GM12878 (cell line): ENCODE measurements around the gene UBE2L6. TPM values are rescaled to one million over a fixed set of nuclear protein-coding genes. Genes with fewer than 3 reads are reported as not detected.

ENCODE experiments used
- ATAC-seq: fragments of 200-7000 bp; cut with Tn5 transposase; 3 replicates; pipeline ENCODE4 v1.9.1; 2020; ENCODE audit warnings: mild to moderate bottlenecking, moderate library complexity
- BruUV-seq: library from RNA; stranded (reverse); fragments of 400-500 nt; replicated peaks from 2 replicates; lab custom pipeline; 2021; lab: Mats Ljungman, UMichigan
- CTCF ChIA-PET: fragments of 300-600 bp; sonication (Branson Sonifier 250); formaldehyde crosslinking; extraction: SDS; loops from one replicate; lab custom pipeline; 2021; ENCODE audit warnings: inconsistent platforms; lab: Yijun Ruan, JAX
- POLR2A ChIA-PET: fragments of 350-600 bp; formaldehyde crosslinking; extraction: SDS; loops from one replicate; lab custom pipeline; 2021; ENCODE audit warnings: inconsistent platforms; lab: Charles Lee
- RAD21 ChIA-PET: fragments of 300-600 bp; sonication (Branson Sonifier 250); formaldehyde crosslinking; loops from one replicate; lab custom pipeline; 2023; ENCODE audit warnings: antibody characterized with exemption; ENCODE audit not compliant: unreplicated experiment; lab: Charles Lee
- SMC1A ChIA-PET: fragments of 300-600 bp; sonication (Branson Sonifier 250); formaldehyde crosslinking; loops from one replicate; lab custom pipeline; 2023; ENCODE audit not compliant: unreplicated experiment, uncharacterized antibody; lab: Charles Lee
- DNase-seq: peaks from one replicate; pipeline ENCODE4 v3.0.0-alpha.2; 2011; ENCODE audit warnings: low read depth, low spot score
- FAIRE-seq: peaks from 3 replicates; lab custom pipeline; 2011; peaks lifted over from hg19 to GRCh38; lab: Jason Lieb, UNC
- H2AFZ ChIP-seq: 2 replicates; pipeline ENCODE4 v1.6.0; 2011; ENCODE audit warnings: low read depth, low read length, control low read depth; ENCODE audit not compliant: control insufficient read depth
- H3K27ac ChIP-seq: 2 replicates; pipeline ENCODE4 v1.5.1; 2011; ENCODE audit warnings: control low read depth; ENCODE audit not compliant: control insufficient read depth, insufficient read depth
- H3K27me3 ChIP-seq, 2 experiments: replicated peaks in 1 of 2; 2 replicates each; pipeline versions ENCODE4 v1.6.0 to v1.6.1; 2011; ENCODE audit warnings: low read length in 1 of 2; ENCODE audit not compliant: control insufficient read depth in 2 of 2, insufficient read depth in 2 of 2
- H3K36me3 ChIP-seq, 2 experiments: 2 replicates each; pipeline ENCODE4 v1.5.1; 2011; ENCODE audit warnings: low read length in 1 of 2; ENCODE audit not compliant: control insufficient read depth in 2 of 2, insufficient read depth in 2 of 2
- H3K4me1 ChIP-seq: 2 replicates; pipeline ENCODE4 v1.6.1; 2011; ENCODE audit warnings: mild to moderate bottlenecking, low read length, moderate library complexity, mixed read lengths; ENCODE audit not compliant: control insufficient read depth, insufficient read depth
- H3K4me2 ChIP-seq: 2 replicates; pipeline ENCODE4 v1.6.0; 2011; ENCODE audit warnings: control low read depth; ENCODE audit not compliant: control insufficient read depth, insufficient read depth
- H3K4me3 ChIP-seq: fragments of 200-600 bp; sonication (generic); 2 replicates; pipeline ENCODE4 v1.5.1; 2016
- H3K79me2 ChIP-seq: 2 replicates; pipeline ENCODE4 v1.6.0; 2011; ENCODE audit warnings: low read length; ENCODE audit not compliant: control insufficient read depth, insufficient read depth
- H3K9ac ChIP-seq: 2 replicates; pipeline ENCODE4 v1.8.0; 2011; ENCODE audit warnings: low read length, control low read depth, mixed read lengths; ENCODE audit not compliant: control insufficient read depth, insufficient read depth
- H3K9me3 ChIP-seq: replicated peaks from 3 replicates; pipeline ENCODE4 v1.5.1; 2011; ENCODE audit warnings: mild to moderate bottlenecking, low read length; ENCODE audit not compliant: control insufficient read depth, insufficient read depth
- H4K20me1 ChIP-seq: 2 replicates; pipeline ENCODE4 v1.6.0; 2011; ENCODE audit not compliant: control insufficient read depth, insufficient read depth
- CHD2 ChIP-seq: IDR thresholded peaks from 2 replicates; pipeline ENCODE4 v1.6.1; 2011; ENCODE audit warnings: low read depth, low read length, improper control_type of control experiment, borderline replicate concordance
- DPF2 ChIP-seq: fragments of 450-650 bp; IDR thresholded peaks from 2 replicates; pipeline ENCODE4 v1.6.1; 2017; ENCODE audit warnings: mild to moderate bottlenecking
- EED ChIP-seq: sonication (generic); IDR thresholded peaks from 2 replicates; pipeline ENCODE4 v1.6.1; 2016; ENCODE audit warnings: antibody characterized with exemption, low read depth
- GABPA ChIP-seq: IDR thresholded peaks from 2 replicates; pipeline ENCODE4 v1.6.1; 2014; ENCODE audit warnings: antibody characterized with exemption, low read depth, mild to moderate bottlenecking, inconsistent platforms
- HDAC2 ChIP-seq: fragments of 200-600 bp; sonication (generic); IDR thresholded peaks from 2 replicates; pipeline ENCODE4 v1.6.1; 2017
- MYB ChIP-seq: fragments of 150-350 bp; IDR thresholded peaks from 2 replicates; pipeline ENCODE4 v1.6.1; 2014; ENCODE audit warnings: mild to moderate bottlenecking, low read depth, low read length, borderline replicate concordance
- NR2C2 ChIP-seq: IDR thresholded peaks from 2 replicates; pipeline ENCODE4 v1.6.1; 2011; ENCODE audit warnings: borderline replicate concordance, low read depth; ENCODE audit not compliant: control insufficient read depth, insufficient read length
- SRF ChIP-seq, 2 experiments: IDR thresholded peaks; 2 replicates each; pipeline ENCODE4 v1.6.1; 2011; ENCODE audit warnings: low read depth in 2 of 2, low read length in 2 of 2, mild to moderate bottlenecking in 1 of 2, moderate library complexity in 1 of 2
- TAF1 ChIP-seq: IDR thresholded peaks from 2 replicates; pipeline ENCODE4 v1.6.1; 2011; ENCODE audit warnings: mild to moderate bottlenecking, low read depth, low read length, borderline replicate concordance
- WGBS: methylation state at CpG from one replicate; pipeline ENCODE4 v1.1.6; 2016; ENCODE audit warnings: low lambda C conversion rate; ENCODE audit not compliant: insufficient replicate concordance, insufficient coverage; ENCODE audit errors: missing lambda C conversion rate; 5-methylcytosine and 5-hydroxymethylcytosine counted together
- in situ Hi-C: fragments of 300-500 bp; cut with MboI; formaldehyde crosslinking; loops from 9 replicates; pipeline ENCODE4 v1.14.3; 2018; ENCODE audit warnings: mixed read lengths
- intact Hi-C: fragments of 100-400 bp; cut with micrococcal nuclease; formaldehyde crosslinking; loops from one replicate; pipeline ENCODE4 v1.14.2; 2022; ENCODE audit not compliant: unreplicated experiment
- polyA plus RNA-seq, 11 experiments: library from polyadenylated mRNA; depleted of rRNA in 4 of 11; unstranded in 6 of 11; stranded (reverse) in 5 of 11; fragments of >200 nt; fragmentation: Nextera tagmentation in 4 of 11; fragmentation: Illumina TruSeq in 1 of 11; extraction: Ambion mirVana in 4 of 11; extraction: Trizol in 1 of 11; gene quantifications; 1 replicate in 1 of 11; 2 replicates in 10 of 11; pipeline versions ENCODE4 v1.2.1 to v1.2.3, GENCODE V29; 2011 to 2016; ENCODE audit warnings: inconsistent platforms in 2 of 11, missing spikeins in 2 of 11, low read depth in 1 of 11
- total RNA-seq, 4 experiments: library from RNA; depleted of rRNA in 3 of 4; stranded (reverse); fragments of >200 nt in 3 of 4; fragmentation: Illumina TruSeq in 1 of 4; extraction: Trizol in 1 of 4; gene quantifications; 2 replicates each; pipeline versions ENCODE4 v1.2.1 to v1.2.3, GENCODE V29; 2013 to 2021
- TF ChIP-seq, protein P1 (sequence below): fragments of 450-650 bp; IDR thresholded peaks from 2 replicates; pipeline ENCODE4 v1.6.1; 2017; ENCODE audit warnings: borderline replicate concordance
- TF ChIP-seq, protein P2 (sequence below): IDR thresholded peaks from 2 replicates; pipeline ENCODE4 v1.6.1; 2011; ENCODE audit warnings: low read depth, mild to moderate bottlenecking, low read length, moderate library complexity, borderline replicate concordance; ENCODE audit errors: extremely low read depth
- TF ChIP-seq, protein P3 (sequence below): IDR thresholded peaks from 2 replicates; pipeline ENCODE4 v1.6.1; 2011; ENCODE audit warnings: mild to moderate bottlenecking, low read depth, low read length, moderate library complexity; ENCODE audit not compliant: insufficient replicate concordance
- TF ChIP-seq, protein P4 (sequence below): fragments of 450-650 bp; conservative IDR thresholded peaks from 2 replicates; pipeline ENCODE4 v1.6.1; 2017; ENCODE audit warnings: mild to moderate bottlenecking, moderate library complexity

UBE2L6 gene
- total and polyA plus RNA-seq, 10 of the 15 experiments (the other 5 are each of a cell fraction or from before 2014, with no cell fraction given): 114 to 295 (median 173) TPM

DNA sequence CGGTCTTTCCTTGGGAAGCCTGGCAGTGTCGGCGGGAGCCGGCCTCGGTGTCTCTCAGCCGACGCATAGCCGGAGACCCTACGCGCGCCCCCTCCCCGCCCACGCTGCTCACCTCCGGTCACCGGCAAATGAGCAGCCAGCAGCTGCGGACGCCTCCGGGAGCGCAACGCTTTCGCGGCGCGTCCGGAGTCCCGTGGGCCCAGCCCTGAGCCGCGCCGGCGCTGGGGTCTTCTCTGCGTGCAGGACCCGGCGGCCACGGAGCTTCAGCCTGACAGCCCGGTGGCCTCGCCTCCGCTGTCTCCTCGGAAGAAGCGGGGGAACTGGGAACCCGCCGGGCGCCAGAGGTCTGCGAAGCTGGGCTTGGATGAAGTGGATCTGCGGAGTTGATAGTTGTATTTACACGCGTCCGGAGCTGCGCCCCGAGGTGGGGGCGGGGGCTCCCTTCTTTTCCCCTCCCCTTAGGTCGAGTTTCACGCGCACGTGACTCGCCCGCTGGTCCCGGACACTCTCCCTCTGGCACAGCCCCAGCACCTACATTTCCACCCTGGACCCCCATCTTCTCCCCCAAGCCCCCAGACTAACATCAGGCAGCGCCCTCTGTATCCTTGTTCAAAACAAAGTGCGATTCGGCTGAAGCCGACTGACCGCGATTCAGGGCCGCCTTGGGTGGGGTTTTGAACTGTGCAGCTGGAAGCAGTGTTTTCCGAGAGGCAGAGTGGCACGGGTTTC lies 52.0 kb downstream of the UBE2L6 start, which contains the start of gene SLC43A1 (continued):
- TF ChIP-seq NR2C2 (no peak), MYB (no peak)
- TF ChIP-seq, protein P1, sequence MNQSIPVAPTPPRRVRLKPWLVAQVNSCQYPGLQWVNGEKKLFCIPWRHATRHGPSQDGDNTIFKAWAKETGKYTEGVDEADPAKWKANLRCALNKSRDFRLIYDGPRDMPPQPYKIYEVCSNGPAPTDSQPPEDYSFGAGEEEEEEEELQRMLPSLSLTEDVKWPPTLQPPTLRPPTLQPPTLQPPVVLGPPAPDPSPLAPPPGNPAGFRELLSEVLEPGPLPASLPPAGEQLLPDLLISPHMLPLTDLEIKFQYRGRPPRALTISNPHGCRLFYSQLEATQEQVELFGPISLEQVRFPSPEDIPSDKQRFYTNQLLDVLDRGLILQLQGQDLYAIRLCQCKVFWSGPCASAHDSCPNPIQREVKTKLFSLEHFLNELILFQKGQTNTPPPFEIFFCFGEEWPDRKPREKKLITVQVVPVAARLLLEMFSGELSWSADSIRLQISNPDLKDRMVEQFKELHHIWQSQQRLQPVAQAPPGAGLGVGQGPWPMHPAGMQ: no peak
- TF ChIP-seq, all 136 proteins: peak for 18

DNA sequence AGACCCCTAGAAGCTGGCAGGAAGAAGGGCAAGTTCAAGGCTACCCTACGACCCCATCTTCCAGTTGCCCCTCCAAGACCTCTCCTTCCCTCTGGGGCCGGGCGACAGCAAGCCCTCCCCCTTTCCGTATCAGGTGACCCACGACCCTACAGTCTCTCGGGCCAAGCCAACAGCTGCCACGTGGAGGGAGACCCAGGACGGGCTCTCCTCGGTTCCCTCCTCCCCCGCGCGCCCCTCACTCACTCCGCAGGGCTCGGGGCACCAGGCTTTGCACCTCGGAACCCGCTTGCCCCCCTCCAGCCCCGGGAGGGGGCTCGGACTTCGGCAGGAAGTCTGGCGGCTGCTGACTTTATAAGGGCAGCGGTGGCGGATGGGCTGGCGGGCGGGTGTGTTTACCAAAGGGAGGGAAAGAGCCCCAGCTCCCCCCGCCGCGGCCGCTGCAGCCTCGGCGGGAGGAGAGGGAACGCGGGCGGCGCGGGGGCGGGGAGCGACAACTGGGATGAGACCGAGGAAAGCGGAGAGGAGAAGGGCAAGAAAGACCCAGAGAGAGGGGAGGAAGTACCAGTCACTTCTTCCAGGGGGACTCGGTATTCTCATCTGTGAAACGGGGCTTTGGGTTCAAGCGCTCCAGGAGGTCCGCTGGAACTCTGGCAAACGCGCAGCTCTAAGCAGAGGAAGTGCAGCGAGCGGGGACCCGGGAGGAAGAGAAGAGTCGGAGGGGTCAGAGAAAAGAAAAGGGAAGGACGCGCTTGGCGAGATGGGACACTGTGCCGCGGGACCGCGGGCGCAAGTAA lies 52.7 kb downstream of the UBE2L6 start:
- H3K9ac ChIP-seq: peak overlapping the region; percentile 81
- H3K36me3 ChIP-seq: no peaks in the 10 kb centered on the region
- peak overlapping the region; percentile 90 for H3K4me3 ChIP-seq
- no peak for DNase-seq
- BruUV-seq: no TSS peak
- intact Hi-C loops: no loop called here
- no peaks in the 10 kb centered on the region for H3K4me1 ChIP-seq
- POLR2A ChIA-PET: interaction anchor here (0.6 to 1.0 kb wide), 2 partner anchors 38 to 160 kb away, joined by 4 read pairs; no protein-coding TSS in a partner anchor
- H3K27me3 ChIP-seq: no peaks in the 10 kb centered on the region
- H3K79me2 ChIP-seq: peaks cover 11% of the 10 kb centered on the region
- RAD21 ChIA-PET: interaction anchor here (0.9 to 8.2 kb wide), 6 partner anchors 21 to 130 kb away, joined by 3 to 46 read pairs (median 5); no protein-coding TSS in a partner anchor
- H3K27ac ChIP-seq: peak overlapping the region; percentile 35
- no peaks in the 10 kb centered on the region for H3K9me3 ChIP-seq
- H3K4me2 ChIP-seq: peak overlapping the region; percentile 78
- no peak for FAIRE-seq
- in situ Hi-C loops: no loop called here
- CTCF ChIA-PET: interaction anchor here (0.5 to 10.6 kb wide), 8 partner anchors 10 to 1990 kb away, joined by 3 to 158 read pairs (median 8); partner anchors contain the start of gene RTN4RL2
- no peaks in the 10 kb centered on the region for H4K20me1 ChIP-seq
- under 1% methylated on average over 47 of the region's 57 CpGs for WGBS
- ATAC-seq: peak; percentile 65
- H2AFZ ChIP-seq: peak overlapping the region; percentile 90
- SMC1A ChIA-PET: interaction anchor here (0.9 to 5.4 kb wide), 4 partner anchors 13 to 37 kb away, joined by 3 to 47 read pairs (median 19); no protein-coding TSS in a partner anchor
- TF ChIP-seq, protein P2, sequence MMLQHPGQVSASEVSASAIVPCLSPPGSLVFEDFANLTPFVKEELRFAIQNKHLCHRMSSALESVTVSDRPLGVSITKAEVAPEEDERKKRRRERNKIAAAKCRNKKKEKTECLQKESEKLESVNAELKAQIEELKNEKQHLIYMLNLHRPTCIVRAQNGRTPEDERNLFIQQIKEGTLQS: no peak
- TF ChIP-seq DPF2 (no peak), TAF1 (no peak), CHD2 (no peak), HDAC2 (0 out of 2 replicates have a peak, but pooled peaks have one; percentile 41), SRF (IDR thresholded peaks at IDR 0.05; ENCODE audit: low read depth in 2 of 2, low read length in 2 of 2) (peak; percentile 90 to 94), EED (no peak), GABPA (no peak)
- TF ChIP-seq, protein P3, sequence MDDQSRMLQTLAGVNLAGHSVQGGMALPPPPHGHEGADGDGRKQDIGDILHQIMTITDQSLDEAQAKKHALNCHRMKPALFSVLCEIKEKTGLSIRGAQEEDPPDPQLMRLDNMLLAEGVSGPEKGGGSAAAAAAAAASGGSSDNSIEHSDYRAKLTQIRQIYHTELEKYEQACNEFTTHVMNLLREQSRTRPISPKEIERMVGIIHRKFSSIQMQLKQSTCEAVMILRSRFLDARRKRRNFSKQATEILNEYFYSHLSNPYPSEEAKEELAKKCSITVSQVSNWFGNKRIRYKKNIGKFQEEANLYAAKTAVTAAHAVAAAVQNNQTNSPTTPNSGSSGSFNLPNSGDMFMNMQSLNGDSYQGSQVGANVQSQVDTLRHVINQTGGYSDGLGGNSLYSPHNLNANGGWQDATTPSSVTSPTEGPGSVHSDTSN: no peak
- TF ChIP-seq, protein P4, sequence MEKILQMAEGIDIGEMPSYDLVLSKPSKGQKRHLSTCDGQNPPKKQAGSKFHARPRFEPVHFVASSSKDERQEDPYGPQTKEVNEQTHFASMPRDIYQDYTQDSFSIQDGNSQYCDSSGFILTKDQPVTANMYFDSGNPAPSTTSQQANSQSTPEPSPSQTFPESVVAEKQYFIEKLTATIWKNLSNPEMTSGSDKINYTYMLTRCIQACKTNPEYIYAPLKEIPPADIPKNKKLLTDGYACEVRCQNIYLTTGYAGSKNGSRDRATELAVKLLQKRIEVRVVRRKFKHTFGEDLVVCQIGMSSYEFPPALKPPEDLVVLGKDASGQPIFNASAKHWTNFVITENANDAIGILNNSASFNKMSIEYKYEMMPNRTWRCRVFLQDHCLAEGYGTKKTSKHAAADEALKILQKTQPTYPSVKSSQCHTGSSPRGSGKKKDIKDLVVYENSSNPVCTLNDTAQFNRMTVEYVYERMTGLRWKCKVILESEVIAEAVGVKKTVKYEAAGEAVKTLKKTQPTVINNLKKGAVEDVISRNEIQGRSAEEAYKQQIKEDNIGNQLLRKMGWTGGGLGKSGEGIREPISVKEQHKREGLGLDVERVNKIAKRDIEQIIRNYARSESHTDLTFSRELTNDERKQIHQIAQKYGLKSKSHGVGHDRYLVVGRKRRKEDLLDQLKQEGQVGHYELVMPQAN: no peak
